GM21423 (cell line): ENCODE measurements around the gene DNAJA4.
A peak's percentile ranks its signal among the peaks of the same experiment; 100 is the strongest.

ENCODE experiments used
- ATAC-seq: cut with Tn5 transposase; IDR thresholded peaks from one replicate; pipeline ENCODE4 v1.9.1; 2021; ENCODE audit warnings: mild to moderate bottlenecking, moderate library complexity; ENCODE audit not compliant: unreplicated experiment

DNAJA4 gene

DNA sequence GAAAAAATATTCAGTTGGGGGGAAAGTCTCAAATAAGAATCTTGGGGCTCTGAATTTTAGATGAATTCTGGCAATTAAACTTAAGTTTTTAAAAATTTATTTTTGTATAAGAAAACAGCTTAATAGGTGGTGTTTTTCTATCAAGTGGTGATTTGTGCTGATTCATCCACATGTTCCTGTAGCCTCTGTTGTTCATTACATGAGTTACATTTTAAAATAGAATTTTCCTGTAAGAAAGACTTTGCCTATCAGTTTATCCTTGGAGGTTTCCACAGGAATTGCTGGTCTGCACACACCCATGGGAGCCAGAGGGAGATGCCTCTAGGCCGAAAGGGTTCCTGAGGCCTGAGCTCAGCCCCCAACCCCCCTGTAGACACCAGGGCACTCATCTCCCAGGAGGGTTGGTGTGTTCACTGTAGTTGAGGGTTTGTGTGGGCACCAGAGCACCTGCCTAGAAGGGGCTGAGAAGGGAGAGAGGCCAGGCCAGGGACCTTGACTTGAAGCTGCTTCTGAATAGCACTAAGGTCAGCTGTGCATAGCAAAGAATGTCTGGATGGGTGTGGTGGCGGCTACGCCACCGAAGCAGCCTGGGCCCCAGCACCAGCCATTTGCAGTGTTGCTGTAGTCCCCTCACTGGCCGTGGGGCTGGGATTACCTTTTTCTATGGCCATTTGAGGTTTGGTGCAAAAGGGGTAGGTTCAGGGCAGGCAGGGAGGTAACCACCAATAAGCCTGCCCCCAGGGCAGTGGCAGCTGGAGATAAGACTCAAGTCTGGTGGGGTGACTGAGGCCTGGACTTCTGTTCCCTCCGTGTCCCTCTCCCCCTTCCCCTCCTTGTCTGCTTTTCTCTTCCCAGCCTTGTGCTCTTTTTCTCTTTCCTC lies 11.9 kb downstream of the DNAJA4 start:
- ATAC-seq: no peak

GRCh38 chr15:78280319-78281072 lies 16.1 kb downstream of the DNAJA4 start:
- no peak for ATAC-seq

- no peak for ATAC-seq
Observed at GRCh38 chr15:78282324-78282723, 18.0 kb downstream of the DNAJA4 start.

DNA sequence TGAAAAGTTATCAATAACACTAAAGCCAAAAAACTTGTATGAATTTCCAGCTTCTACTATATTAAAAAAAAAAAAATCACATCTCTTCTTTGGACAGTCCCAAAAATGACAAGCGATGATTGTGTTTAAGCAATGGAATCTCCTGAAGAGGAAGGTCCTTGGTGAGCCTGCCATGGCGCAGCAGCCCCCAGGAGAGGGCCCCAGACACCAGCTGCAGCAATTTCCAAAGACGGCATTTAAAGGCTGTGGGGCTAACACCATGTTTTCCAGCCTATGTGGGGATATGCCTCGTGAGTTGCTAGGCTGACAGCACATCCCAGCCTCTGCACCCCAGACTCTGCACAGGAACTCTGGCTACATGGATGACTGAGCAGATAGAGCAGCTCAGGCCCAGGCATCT lies 20.4 kb downstream of the DNAJA4 start:
- no peak for ATAC-seq

DNA sequence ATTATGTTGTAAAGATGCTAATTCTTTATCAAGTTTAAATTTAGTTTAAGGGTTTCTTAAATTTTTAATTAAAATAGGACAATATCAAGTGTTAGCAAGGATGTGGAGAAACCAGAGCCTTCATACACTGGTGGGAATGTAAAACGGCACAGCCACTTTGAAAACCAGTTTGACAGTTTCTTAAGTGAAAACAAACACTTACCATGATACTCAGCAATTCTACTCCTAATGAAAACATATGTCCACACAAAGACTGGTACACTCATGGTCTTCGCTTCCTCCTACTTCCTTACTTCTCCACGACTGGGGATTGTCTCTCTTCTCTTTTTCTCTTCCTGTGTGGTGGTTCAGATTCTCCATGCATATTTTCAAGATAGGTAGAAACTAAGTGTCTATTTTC lies 25.9 kb downstream of the DNAJA4 start:
- no peak for ATAC-seq

- no peak for ATAC-seq
Observed at GRCh38 chr15:78291052-78291451, 26.7 kb downstream of the DNAJA4 start.

GRCh38 chr15:78291698-78292097 lies 27.3 kb downstream of the DNAJA4 start:
- no peak for ATAC-seq

DNA sequence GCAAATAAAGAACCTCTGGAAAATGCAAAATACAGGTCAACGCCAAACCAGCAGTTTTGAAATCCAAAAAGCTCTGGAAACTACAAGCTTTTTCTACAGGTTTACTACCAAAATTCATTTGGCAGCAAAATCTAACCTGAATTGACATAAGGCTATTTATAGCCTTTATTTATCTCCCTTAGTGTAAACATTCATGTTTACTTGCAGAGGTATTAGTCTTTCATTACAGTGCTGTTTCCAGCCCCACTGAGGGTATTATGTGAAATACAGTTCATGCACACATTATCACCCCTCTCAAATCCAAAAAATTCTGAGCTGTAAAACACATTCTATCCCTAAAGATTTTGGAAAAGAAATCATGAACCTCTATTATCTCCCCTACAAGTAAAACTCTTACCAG lies 27.9 kb downstream of the DNAJA4 start:
- no peak for ATAC-seq

- ATAC-seq: peak; percentile 85
Observed at GRCh38 chr15:78299101-78299930, 35.0 kb downstream of the DNAJA4 start, which contains the start of gene SKIC8. Gene SKIC8, minus strand, starts transcription at chr15:78299609. Its CDS starts 3,923 bp downstream, at chr15:78295686.

GRCh38 chr15:78301326-78301725 lies 37.0 kb downstream of the DNAJA4 start:
- no peak for ATAC-seq

DNA sequence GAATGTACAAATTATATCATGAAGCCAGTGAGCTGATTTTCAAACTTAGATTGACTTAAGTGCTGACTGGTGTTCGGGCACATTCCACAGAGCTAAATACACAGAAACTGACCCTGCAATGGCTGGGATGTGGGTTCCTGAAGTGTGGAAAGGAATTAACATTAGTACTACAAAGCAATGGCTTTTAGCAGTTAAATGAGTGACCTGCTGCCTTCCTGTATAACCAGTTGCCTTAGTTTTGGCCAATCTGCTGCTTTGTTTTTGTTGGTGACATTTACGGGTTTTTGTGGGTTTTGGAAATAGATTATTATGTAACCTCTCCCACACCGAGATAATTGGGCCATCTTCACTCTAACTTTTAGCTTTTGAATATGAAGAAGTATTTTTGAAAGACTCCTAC lies 37.5 kb downstream of the DNAJA4 start:
- no peak for ATAC-seq

GRCh38 chr15:78302579-78303312 lies 38.4 kb downstream of the DNAJA4 start:
- no peak for ATAC-seq

DNA sequence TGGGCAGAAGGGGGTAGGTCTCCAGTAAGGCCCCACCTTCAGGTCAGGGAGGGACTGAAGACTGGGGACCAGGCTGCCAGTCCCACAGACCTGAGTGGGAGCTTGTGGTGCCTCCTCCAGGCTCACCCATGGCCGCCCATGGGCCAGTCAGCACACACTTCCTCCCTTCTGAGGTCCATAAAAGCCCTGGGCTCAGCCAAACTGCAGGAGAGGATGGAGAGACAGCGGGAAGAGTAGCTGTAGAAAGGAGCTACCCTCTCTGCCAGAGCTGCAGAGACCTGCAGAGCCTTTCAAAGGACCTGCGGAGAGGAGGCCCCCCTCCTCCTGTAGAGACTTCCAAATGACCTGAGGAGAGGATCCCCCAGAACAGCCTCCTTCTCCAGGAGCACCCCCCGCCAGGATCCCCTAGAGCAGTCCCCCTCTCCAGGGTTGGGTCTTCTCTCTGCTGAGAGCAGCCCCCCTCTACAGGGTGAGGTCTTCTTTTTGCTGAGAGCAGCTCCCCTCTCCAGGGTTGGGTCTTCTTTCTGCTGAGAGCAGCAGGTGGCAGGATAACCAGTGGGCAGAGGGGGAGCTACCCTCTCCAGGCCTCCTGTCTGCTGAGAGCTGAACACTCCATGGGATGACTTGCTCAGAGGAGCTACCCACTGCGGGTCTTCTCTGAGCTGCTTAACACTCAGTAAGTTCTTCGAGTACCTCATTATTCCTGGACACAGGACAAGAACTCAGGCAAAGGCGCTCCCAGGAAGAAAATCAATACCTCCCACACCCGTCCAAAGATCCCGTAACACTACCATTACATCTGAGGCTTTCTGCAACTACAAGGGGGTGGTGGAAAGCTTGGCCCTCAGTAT lies 40.1 kb downstream of the DNAJA4 start:
- ATAC-seq: no peak

- no peak for ATAC-seq
Observed at GRCh38 chr15:78306176-78306774, 41.9 kb downstream of the DNAJA4 start.

- ATAC-seq: no peak
Observed at GRCh38 chr15:78307976-78308375, 43.6 kb downstream of the DNAJA4 start.

- ATAC-seq: no peak
Observed at GRCh38 chr15:78308422-78309032, 44.2 kb downstream of the DNAJA4 start.

- ATAC-seq: no peak
Observed at GRCh38 chr15:78311292-78311691, 46.9 kb downstream of the DNAJA4 start.

DNA sequence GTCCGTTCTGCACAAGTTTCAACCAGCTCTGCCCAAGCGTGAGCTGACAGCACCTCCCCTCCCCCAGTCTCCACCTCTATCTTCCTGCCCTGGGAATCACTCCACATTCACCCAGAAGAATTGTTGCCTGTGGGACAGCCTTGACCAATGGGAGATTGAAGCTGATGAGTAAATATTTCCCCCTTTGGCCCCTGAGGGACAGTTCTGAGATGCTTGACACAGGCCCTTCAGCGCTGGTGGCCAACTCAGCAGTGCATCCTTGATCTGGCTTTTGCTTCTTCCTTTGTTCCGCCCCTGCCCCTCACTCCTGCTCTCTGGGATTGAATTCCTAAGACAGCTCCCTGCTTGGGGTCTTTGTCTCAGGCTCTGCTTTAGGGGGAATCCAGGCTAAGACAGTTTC lies 48.2 kb downstream of the DNAJA4 start:
- ATAC-seq: no peak

GRCh38 chr15:78312957-78313356 lies 48.6 kb downstream of the DNAJA4 start:
- no peak for ATAC-seq
